Right hindlimb (tissue), 1 donor: Measurements from ENCODE around the gene MMP14.
A peak's percentile ranks its signal among the peaks of the same experiment; 100 is the strongest.
"Not testable (repeated sequence)": the region's sequence is repeated elsewhere in the genome, so short reads cannot be mapped to it uniquely, and the experiment has no call there.

Source experiments
- DNase-seq: peaks from one replicate; pipeline ENCODE4 v3.0.0-alpha.2; 2018

MMP14 gene

GRCh38 chr14:22836301-22837113 is at the start of gene MMP14:
Gene MMP14, plus strand, starts transcription at chr14:22836585. Its CDS starts 233 bp downstream, at chr14:22836818.
- DNase-seq, result peak; percentile 92

- DNase-seq, result no peak
Observed at GRCh38 chr14:22786685-22787084, 49.7 kb upstream of the MMP14 start.

- DNase-seq, result no peak
Observed at GRCh38 chr14:22791301-22791700, 45.1 kb upstream of the MMP14 start.

GRCh38 chr14:22792158-22792557 is 44.2 kb upstream of the MMP14 start:
- DNase-seq, result no peak

GRCh38 chr14:22793550-22793949 is 42.8 kb upstream of the MMP14 start:
- not testable (repeated sequence) for DNase-seq

GRCh38 chr14:22793976-22794375 is 42.4 kb upstream of the MMP14 start:
- no peak for DNase-seq

GRCh38 chr14:22794551-22794951 is 41.8 kb upstream of the MMP14 start:
- no peak for DNase-seq

- DNase-seq, result no peak
Observed at GRCh38 chr14:22796087-22796707, 40.2 kb upstream of the MMP14 start.

GRCh38 chr14:22797017-22797917 is 39.1 kb upstream of the MMP14 start:
- DNase-seq, result no peak

GRCh38 chr14:22798528-22798927 is 37.9 kb upstream of the MMP14 start:
- DNase-seq, result no peak

GRCh38 chr14:22800346-22800745 is 36.0 kb upstream of the MMP14 start:
- no peak for DNase-seq

GRCh38 chr14:22801716-22802115 is 34.7 kb upstream of the MMP14 start:
- no peak for DNase-seq

GRCh38 chr14:22802860-22803686 is 33.3 kb upstream of the MMP14 start:
- DNase-seq, result no peak

- DNase-seq, result no peak
Observed at GRCh38 chr14:22803687-22803974, 32.8 kb upstream of the MMP14 start.

GRCh38 chr14:22805235-22805634 is 31.1 kb upstream of the MMP14 start:
- not testable (repeated sequence) for DNase-seq

GRCh38 chr14:22807432-22808087 is 28.8 kb upstream of the MMP14 start:
- DNase-seq, result no peak

GRCh38 chr14:22808388-22809209 is 27.8 kb upstream of the MMP14 start:
- DNase-seq, result no peak

GRCh38 chr14:22811722-22812121 is 24.7 kb upstream of the MMP14 start:
- DNase-seq, result no peak

GRCh38 chr14:22812744-22813143 is 23.6 kb upstream of the MMP14 start:
- no peak for DNase-seq

- no peak for DNase-seq
Observed at GRCh38 chr14:22813145-22813544, 23.2 kb upstream of the MMP14 start.

GRCh38 chr14:22814373-22814772 is 22.0 kb upstream of the MMP14 start:
- no peak for DNase-seq
